Right ventricle myocardium inferior (tissue), 1 donor: ENCODE results near the gene HSD17B4. TPM values are rescaled to one million over a fixed set of nuclear protein-coding genes. Genes with fewer than 3 reads are reported as not detected.
A peak's percentile ranks its signal among the peaks of the same experiment; 100 is the strongest.
"Not testable (repeated sequence)": the region's sequence is repeated elsewhere in the genome, so short reads cannot be mapped to it uniquely, and the experiment has no call there.

Source experiments
- ATAC-seq: fragments of 200-7000 bp; cut with Tn5 transposase; one replicate; pipeline ENCODE4 v1.9.1; 2020; ENCODE audit warnings: mild to moderate bottlenecking, moderate library complexity
- DNase-seq: peaks from one replicate; pipeline ENCODE4 v3.0.0; 2021; ENCODE audit errors: missing footprints
- intact Hi-C: fragments of 100-400 bp; cut with DNase I; formaldehyde crosslinking; loops from one replicate; pipeline ENCODE4 v1.11.0; 2022
- total RNA-seq: library from RNA; stranded (reverse); fragmentation: NEBNext Ultra II Directional; extraction: Animal tissue kit (Norgen Biotek cat#: 25700); gene quantifications from one replicate; pipeline ENCODE4 v1.2.1, GENCODE V29; 2021
- donor health status: DM: no; HTN: yes; CAD: no; lungs with severe emphysema.

Gene HSD17B4
- total RNA-seq, 1 donor from 2014 or later = 297 TPM

- intact Hi-C loops = no loop called here
These were observed 13.3 kb downstream of the HSD17B4 start for GRCh38 chr5:119465640-119466039.

GRCh38 chr5:119468286-119468685 lies 16.0 kb downstream of the HSD17B4 start:
- ATAC-seq (no peak), DNase-seq (no peak)
- intact Hi-C loops = no loop called here

More at GRCh38 chr5:119465640-119466039, 13.3 kb downstream of the HSD17B4 start:
- DNase-seq = no peak
- ATAC-seq = no peak

GRCh38 chr5:119470105-119470763 lies 17.9 kb downstream of the HSD17B4 start:
- intact Hi-C loops = no loop called here
- ATAC-seq (peak; percentile 34), DNase-seq (no peak)

- intact Hi-C loops = no loop called here
- ATAC-seq (no peak), DNase-seq (no peak)
These were observed 18.7 kb downstream of the HSD17B4 start for GRCh38 chr5:119470851-119471451.

- DNase-seq (no peak), ATAC-seq (no peak)
- intact Hi-C loops = no loop called here
These were observed 20.9 kb downstream of the HSD17B4 start for GRCh38 chr5:119473241-119473640.

- DNase-seq = no peak
- intact Hi-C loops = no loop called here
These were observed 24.0 kb downstream of the HSD17B4 start for GRCh38 chr5:119476341-119476740.

GRCh38 chr5:119478781-119479180 lies 26.5 kb downstream of the HSD17B4 start:
- no peak for ATAC-seq

More at GRCh38 chr5:119476341-119476740, 24.0 kb downstream of the HSD17B4 start:
- ATAC-seq = no peak

GRCh38 chr5:119480629-119481028 lies 28.3 kb downstream of the HSD17B4 start:
- ATAC-seq, intact Hi-C loops, DNase-seq: not testable (repeated sequence)

More at GRCh38 chr5:119478781-119479180, 26.5 kb downstream of the HSD17B4 start:
- intact Hi-C loops = no loop called here
- no peak for DNase-seq

GRCh38 chr5:119483155-119483554 lies 30.9 kb downstream of the HSD17B4 start:
- no peak for DNase-seq
- intact Hi-C loops = no loop called here
- ATAC-seq = no peak

GRCh38 chr5:119484884-119485283 lies 32.6 kb downstream of the HSD17B4 start:
- DNase-seq = no peak
- no peak for ATAC-seq
- intact Hi-C loops = no loop called here

- no peak for DNase-seq
- no peak for ATAC-seq
- intact Hi-C loops = no loop called here
These were observed 49.4 kb downstream of the HSD17B4 start for GRCh38 chr5:119501671-119502179.

GRCh38 chr5:119503939-119504338 lies 51.6 kb downstream of the HSD17B4 start:
- ATAC-seq, DNase-seq, intact Hi-C loops: not testable (repeated sequence)

GRCh38 chr5:119512277-119512676 lies 60.0 kb downstream of the HSD17B4 start:
- ATAC-seq (no peak), DNase-seq (no peak)
- intact Hi-C loops = no loop called here

GRCh38 chr5:119515192-119515591 lies 62.9 kb downstream of the HSD17B4 start:
- no peak for ATAC-seq
- intact Hi-C loops = no loop called here
- DNase-seq = no peak

GRCh38 chr5:119517115-119517514 lies 64.8 kb downstream of the HSD17B4 start:
- DNase-seq, ATAC-seq, intact Hi-C loops: not testable (repeated sequence)

GRCh38 chr5:119521232-119521631 lies 68.9 kb downstream of the HSD17B4 start:
- no peak for ATAC-seq
- no peak for DNase-seq
- intact Hi-C loops = no loop called here

- no peak for ATAC-seq
- no peak for DNase-seq
- intact Hi-C loops = no loop called here
These were observed 70.5 kb downstream of the HSD17B4 start for GRCh38 chr5:119522841-119523240.

- intact Hi-C loops = no loop called here
- ATAC-seq (no peak), DNase-seq (no peak)
These were observed 72.2 kb downstream of the HSD17B4 start for GRCh38 chr5:119524485-119524884.

GRCh38 chr5:119527351-119527750 lies 75.1 kb downstream of the HSD17B4 start:
- intact Hi-C loops = no loop called here
- ATAC-seq = no peak
- DNase-seq = no peak

GRCh38 chr5:119529811-119530210 lies 77.5 kb downstream of the HSD17B4 start:
- ATAC-seq = no peak
- DNase-seq = no peak
- intact Hi-C loops = no loop called here
